Central memory CD4-positive, alpha-beta T cell (primary cell): ENCODE results near the gene FSCN2.

ENCODE experiments used
- DNase-seq: peaks from one replicate; pipeline ENCODE4 v3.0.0; 2022
- total RNA-seq, 3 experiments: gene quantifications; one replicate each; lab custom pipeline; 2026; lab: John Stamatoyannopoulos, UW

Gene FSCN2, protein sequence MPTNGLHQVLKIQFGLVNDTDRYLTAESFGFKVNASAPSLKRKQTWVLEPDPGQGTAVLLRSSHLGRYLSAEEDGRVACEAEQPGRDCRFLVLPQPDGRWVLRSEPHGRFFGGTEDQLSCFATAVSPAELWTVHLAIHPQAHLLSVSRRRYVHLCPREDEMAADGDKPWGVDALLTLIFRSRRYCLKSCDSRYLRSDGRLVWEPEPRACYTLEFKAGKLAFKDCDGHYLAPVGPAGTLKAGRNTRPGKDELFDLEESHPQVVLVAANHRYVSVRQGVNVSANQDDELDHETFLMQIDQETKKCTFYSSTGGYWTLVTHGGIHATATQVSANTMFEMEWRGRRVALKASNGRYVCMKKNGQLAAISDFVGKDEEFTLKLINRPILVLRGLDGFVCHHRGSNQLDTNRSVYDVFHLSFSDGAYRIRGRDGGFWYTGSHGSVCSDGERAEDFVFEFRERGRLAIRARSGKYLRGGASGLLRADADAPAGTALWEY
- total RNA-seq: 0.14 to 0.39 (median 0.33) reads per million in 3 experiments

DNA sequence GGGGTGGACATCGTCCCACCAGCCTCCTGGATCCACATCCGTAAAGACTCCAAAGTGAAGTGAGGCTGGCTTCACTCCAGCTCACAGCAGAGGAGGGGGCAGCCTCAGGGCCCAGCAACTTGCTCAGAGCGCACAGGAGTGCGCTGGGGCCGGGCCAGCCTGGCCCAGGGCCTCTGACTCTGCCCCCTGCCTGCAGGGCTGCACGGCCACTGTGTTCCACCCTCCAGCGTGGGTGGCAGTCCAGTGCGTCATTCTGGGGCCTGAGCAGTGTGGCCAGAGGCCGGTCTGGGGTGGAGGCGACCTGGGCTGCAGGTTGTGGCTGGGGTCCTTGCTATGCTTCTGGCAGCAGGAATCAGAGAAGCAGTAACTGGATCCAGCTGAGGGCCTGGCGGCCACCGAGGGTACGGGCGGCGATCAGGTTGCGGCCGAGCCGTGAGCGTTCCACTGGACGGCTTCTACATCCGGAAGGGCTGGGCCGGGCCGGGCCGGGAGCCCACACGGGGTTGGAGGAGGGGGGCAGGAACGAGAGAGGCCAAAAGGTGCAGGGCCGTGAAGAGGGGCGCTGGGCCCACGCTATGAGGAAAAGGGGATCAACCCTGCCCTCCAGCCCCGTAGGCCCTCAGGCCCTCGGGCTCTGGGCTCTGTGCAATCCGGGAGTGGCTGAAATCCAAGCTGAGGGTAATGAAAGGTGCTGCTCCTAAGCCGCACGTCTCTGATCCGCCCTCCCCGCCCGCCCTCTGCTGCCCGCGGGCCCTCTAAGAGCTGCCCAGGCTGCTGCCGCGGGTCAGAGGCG lies at the start of gene FSCN2:
FSCN2 (plus strand) TSS at position 787 of the 793 bp plus-strand sequence. CDS start 155 bp downstream, outside the sequence.
- DNase-seq: no peak

DNA sequence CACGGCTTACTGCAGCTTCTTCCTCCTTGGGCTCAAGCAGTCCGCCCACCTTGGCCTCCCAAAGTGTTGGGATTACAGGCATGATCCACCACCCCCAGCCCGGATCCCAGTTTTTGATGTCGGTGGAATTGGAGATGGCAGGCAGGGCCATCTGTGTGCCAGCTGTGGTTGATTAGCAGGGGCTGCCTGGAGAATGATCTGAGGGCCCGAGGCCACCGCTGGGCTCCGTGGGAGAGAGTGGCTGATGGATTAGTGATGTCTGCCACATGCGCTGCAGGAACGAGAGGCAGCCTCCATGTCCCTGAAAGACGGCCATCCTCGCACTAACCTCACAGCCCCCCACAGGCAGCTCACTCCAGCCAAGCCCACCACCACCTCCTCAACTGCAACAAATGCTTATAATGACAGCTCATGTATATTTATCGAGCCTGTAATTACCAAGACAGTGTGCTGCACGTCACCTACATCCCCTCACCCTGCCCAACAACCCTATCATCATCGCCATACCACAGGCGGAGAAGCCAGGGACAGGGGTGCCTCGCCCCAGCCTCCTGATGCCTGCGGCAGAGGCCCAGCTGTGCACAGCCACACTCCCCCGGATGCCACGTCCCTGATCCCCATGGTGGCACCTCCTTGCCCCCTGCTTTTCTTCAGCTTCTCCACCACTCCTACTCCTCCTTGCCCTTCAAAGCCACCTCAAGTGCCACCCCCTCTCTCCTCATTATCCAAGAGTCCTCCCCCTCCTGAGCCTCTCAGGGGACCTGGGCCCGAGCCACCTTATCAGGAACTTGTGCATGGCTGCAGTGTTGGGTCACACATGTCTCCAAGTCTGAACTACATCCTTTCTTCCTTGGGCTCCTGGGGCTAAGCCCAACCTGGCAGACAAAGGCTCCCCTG lies 48.8 kb upstream of the FSCN2 start:
- DNase-seq: no peak

DNA sequence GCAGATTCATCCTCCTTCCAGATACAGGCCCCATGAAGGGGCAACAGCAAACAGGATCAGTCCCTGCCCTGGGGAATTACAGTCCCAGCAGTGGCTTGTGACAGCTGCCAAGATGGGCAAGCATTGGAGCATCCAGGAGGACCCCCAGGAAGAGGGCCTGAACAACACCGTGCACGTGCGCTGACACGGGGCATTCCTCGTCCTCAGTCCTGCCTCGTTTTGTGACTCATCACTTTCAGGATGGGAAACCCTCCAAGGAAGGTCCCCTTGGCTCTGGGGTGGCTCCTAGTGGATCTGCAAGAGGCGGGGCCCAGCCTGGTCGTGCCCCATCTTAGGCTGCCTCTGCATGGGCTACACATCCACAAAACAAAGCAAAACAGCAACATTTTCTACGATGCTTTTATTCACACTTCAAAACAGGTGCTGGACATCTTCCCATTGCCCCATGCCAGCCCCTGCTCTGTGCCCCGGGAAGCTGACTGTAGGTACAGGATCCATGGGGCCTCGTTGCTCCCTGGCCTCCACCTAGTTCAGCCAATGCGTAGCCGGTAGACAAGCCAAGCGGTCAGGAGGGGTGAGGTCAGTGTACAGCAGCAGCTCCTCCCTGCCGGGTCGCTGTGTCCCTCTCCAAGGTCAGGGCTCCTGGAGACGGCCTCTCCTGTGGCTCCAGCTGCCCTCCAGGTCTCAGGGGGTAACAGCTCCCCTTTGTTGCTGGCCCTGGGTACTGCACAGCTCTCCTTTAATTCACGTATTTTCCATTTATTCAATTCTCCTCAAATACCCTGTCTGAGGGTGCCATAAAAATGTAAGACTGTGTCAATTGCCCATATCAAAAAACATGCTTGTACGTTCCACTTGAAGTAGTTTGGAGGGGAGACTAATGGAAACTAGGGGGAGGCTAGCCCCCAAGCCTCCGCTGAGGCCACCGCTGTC lies 47.8 kb upstream of the FSCN2 start:
- no peak for DNase-seq

DNA sequence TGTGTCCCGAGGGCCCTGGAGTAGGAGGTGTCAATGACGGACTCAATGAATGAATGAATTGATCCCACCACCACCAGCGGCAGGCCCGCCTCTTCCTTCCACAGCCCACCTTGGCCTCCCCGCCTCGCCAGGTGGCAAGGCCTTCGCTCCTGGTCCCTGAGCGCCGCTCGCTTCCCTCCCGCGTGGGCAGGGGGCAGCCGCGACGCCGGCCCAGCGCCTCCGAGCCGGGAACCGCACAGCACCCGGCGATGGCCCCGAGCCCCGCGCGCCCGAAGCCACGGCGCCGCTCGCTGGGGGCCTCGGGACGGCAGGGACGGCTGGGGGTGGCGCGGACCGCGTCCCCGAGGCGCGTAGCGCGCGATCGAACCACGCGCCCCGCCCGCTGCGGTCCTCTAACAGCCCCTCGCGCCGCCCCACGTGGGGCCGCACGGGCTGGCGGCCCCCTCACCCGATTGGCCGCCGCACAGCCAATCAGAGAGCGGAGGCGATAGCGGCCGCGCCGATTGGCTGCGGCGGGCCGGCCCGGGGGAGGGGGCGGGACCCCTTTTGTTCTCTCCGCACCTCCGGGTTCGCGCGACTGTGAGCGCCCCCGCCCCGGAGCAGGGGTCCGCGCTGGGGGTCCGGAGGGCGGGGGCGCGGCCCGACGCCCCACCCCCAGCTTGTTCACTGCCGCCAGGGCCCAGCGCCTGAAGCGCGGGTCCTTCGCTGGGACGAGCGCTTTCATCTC lies 46.9 kb upstream of the FSCN2 start:
- peak; percentile 51 for DNase-seq

DNA sequence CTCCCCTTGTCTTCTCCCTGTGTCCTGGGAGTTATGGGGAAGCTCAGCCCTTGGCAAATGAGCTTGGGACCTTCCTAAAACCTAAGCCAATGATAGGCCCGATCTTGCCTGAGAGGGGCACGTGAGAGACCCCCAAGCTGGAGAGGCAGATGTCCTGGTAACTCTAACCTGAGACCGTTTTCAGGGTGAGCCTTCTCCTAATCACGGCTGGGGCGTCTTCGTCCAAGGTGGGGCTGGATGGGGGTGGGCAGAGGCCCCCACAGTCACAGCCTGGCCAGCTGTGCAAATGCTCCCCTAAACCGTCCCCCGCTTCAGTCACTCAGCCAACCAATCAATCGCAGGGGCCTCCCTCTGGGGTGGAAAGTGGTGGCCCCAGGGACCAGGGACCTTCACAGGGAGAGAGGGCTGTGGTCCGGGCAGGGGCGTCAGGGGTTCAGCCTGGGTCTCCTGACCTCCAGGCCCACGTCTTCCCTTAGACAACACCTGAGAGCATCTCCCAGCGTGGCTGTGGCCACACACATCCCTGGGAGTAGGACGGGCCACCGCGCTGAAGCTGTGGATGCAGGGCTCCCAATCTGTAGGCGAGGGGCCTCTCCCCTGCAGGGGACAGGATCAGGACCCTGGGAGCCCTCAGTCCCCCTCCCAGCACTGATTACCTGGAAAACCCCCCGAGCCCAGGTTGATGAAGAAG lies 46.2 kb upstream of the FSCN2 start:
- no peak for DNase-seq

DNA sequence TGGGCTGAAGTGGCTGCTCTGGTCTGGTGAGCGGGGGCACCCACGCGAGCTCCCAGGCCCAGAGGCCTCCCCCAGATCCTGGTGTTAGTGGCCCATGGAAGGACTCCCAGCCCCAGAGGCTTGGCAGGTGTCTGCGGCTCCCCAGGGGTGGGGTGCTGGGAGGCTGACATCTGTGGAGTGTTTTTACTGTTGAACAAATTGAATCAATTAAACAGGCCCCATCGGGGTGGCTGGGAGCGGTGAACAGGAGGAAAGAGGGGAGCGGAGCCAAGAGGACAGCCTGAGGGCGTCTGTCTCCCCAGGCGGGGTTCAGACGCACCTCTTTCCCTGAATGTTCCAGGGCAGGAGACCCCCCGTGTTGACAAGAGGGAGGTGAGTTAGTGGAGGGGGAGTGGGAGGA lies 45.5 kb upstream of the FSCN2 start:
- no peak for DNase-seq

DNA sequence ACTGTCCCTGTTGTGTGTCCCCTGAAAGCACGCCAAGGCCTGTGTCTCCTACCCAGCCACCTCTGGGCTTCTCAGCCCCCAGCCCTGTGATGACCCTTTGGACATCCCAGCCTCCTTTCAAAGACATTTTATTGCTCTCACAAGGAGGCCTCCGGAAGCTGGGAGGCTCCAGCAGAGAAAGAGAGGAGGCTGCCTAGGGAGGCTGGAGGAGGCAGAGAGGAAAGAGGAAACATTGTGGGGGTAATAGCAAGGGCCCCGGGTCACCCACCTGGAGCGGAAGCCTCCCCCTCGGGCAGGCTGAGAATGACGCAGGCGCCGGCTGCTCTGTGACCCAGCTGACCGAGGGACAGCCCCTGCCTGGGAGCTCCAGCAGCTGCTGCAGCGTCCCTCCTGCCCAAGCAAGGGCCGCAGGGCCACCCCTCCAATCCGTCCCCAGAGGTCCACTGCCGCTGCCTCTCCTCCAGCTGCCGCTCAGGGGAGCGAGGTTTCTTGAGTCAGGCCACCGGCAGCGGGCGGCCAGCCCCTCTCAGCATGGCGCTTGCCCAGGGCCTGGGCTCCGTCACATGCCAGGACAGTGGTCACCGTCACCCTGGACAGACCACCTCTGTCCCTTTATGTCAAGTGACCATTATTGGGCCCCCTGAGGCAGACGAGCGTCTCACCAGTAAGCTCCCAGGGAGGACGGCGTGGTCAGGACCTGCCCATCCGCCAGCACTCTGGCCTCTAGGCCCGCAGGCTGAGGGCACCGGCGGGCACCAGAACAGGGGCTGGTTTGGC lies 44.9 kb upstream of the FSCN2 start:
- DNase-seq: no peak

DNA sequence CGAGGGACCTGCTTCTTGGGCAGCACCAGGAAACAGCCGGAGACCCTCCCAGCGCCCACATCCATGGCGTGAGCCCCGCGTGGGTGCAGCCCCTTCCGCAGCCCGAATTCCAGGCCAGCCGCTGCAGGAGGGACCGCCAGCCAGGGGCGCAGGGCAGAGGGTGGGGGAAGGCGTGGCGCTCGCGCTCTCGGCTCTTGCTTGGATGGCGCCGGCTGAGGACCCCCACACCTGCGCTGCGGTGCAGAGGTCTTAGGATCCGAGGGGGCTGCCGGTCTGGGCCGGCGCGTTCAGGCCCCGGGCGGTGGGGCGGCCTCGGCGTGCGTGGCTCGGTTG lies 44.3 kb upstream of the FSCN2 start:
- no peak for DNase-seq

DNA sequence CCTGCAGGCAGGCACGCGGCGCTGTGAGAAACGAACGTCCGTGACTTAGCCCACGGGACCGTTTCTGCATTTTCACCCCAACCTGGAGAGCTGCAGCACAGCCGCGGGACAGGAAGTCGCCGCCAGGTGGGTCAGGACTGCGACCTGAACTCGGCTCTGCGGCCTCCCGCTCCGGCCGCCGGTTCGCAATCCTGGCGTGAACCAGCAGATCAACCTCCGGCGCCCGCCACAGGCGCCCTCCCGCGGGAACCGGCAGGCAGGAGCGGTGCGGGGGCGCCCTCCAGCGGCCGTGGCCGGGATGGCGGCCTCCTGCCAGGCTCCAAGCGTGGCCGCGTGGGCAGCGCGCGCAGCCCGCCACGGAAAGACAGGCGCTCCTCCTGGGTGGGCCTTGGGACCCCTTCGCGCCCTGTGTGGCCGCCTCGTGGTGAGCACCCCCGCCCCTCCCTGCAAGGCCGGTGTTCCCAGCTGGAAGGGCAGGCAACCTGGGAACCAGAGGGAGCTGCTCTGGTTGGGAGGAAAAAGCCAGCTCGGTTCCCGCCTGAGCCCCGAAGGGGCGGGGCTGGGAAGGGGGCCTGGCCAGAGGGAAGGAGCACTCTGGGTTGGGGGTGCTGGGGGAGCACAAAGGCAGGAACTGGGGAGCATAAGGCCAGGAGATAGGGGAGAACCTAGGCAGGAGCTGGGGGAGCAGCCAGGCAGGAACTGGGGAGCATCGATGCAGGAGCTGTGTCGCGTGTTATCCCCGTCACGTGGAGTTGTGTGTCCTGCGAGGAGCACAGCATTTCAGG lies 43.8 kb upstream of the FSCN2 start:
- DNase-seq: peak; percentile 81

DNA sequence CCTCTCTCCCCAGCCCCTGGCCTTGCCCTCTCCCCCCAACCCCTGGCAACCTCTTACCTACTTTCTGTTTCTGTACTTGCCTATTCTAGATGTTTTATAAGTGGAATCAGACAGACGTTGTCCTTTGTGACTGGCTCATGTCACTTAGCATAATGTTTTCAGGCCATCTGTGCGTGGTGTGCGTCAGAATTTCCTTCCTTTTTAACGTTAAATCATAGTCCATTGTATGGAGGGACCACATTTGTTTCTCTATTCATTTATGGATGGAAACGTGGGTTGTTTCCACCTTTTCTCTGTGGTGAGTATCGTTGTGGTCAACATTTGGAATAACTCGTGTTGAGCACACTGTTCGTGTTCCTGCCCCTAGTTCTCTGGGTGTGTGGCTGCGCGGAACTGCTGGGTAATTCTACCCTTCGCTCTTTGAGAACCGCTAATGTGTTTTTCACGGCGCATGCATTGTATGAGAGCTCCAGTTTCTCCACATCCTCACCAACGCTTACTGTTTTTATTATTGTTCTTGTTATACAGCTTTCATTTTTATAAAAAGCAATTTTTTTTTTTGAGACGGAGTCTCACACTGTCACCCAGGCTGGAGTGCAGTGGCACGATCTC lies 41.9 kb upstream of the FSCN2 start:
- DNase-seq: no peak

DNA sequence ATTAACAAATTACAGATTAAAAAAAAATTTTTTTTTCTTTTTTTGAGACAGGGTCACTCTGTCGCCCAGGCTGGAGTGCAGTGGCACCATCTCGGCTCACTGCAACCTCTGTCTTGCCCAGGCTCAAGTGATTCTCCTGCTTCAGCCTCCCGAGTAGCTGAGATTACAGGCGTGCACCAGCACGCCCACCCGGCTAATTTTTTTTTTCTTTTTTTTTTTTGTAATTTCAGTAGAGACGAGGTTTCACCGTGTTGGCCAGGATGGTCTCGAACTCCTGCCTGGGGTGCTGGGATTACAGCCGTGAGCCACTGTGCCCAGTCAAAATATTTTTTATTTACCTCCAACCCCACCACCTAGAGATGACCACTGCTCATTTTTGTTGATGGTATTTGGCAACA lies 41.1 kb upstream of the FSCN2 start:
- DNase-seq: no peak

DNA sequence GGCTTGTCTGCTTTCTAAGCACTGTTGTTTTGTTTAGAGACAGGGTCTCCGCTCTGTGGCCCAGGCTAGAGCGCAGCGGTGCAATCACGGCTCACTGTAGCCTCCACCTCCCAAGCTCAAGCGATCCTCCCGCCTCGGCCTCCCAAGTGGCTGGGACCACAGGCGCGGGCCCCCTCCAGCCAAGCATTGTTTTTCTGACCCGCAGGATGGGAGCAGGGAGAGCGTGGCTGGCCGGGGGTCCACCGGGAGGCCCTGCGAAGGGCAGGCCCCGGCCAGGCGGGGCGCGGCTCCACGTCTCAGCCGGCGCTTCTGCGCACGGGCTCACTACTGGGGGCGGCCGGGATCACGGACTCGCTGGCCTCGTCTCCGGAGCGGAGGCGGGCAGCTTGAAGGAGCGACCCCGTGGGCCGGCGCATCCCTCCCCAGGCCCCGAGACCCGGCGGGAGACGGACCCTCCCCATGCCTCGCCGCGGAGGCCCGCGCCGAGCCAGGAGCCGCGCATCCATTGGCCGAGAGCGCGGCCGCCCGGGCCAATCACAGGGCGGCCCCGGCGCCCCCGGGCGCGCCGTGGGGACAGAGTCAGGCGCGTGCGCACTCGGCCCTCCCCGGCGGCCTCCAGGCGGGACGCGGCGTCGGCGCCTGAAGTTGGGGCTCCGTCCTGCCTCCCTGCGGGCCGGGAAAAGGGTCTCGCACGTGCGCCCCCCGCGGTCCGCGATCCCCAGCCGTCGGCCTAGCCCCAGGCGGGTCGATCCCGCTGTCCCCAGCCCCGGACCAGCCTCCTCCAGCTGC lies 40.5 kb upstream of the FSCN2 start:
- peak; percentile 55 for DNase-seq

DNA sequence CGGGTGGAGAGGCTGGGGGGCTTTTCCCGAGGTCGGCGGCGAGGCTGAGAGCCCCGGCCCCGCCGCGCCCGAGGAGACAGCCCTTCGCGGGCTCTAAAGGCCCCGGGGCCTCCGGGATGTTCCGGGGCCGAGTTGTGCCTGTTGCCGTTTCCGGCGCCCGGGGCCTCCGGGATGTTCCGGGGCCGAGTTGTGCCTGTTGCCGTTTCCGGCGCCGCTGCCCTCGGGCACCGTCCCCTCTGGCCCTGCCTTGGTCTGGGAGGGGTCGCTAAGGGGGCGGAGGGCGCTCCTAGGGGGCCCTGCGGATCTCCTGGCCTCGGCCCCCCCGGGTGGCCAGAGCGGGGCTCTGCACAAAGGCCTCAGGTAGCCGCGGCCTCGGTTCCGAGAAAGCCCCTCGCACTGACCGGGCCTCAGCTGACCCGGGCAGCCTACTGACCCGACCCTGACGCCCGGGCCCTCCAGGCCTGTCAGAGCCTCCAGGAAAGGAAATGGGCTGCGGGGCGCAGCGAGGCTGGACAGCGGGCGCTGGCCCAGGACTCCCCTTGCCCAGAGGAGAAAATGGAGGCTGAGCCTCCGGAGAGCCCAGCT lies 39.8 kb upstream of the FSCN2 start:
- no peak for DNase-seq

DNA sequence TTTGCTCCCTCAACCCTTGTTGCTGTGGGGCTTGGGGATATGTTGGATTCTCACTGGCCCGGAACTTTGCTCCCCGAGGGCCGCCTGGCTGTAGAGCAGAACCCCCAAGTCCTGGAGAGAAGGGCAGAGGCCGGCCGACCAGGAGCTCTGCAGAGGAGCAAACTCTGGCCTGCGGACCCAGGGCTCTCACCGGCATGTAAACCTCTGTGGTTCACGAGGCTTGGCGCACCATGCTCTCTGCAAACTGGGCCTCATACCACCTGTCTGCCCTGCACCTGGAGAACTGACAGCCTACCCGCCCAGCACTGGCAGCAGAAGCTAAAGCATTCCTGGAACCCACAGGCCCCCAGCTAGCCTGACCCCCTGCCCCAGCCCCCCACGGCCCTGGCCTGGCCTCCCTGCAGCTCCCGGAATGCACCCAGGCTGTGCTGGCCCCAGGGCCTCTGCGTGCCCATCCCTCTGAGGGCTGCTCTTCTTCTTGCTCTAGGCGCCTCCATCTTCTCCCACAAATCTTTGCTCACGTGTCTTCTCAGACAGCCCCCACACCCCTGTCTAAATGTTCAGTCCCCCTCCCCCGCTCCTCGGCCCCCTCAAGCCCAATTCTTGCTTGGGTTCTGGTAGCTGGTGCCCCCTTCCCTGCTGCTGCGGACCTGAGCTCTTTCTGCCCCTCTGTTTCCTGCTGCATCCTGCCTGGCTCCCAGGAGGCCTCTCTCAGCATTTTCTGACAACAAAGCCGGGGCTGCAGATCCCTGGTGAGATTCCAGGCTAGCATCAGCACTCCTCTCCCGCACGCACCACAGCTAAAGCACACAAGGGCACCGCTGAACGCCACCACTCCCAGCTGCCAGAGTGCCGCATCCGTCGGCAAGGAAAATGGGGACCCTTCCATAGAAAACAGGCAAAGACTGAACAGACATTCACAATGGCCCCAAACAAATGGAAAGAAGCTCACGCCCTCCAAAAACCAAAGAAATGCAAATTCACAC lies 38.9 kb upstream of the FSCN2 start:
- no peak for DNase-seq
